Tibial artery (tissue), 4 donors: ENCODE data around the gene NECTIN2.
A peak's percentile ranks its signal among the peaks of the same experiment; 100 is the strongest.

Experiments
- DNase-seq, 2 donors: peaks; one replicate each; pipeline ENCODE4 v3.0.0-alpha.2; 2019
- H3K27ac ChIP-seq, 2 donors: fragments of 200-600 bp; sonication (generic) in 1 of 2; 1 replicate in 1 of 2; 2 replicates in 1 of 2; pipeline ENCODE4 v1.5.1; 2018 to 2019; ENCODE audit warnings: mild to moderate bottlenecking in 1 of 2
- H3K27me3 ChIP-seq, 2 donors: fragments of 200-600 bp; sonication (generic) in 1 of 2; one replicate each; pipeline versions ENCODE4 v1.5.1 to v1.6.0; 2016 to 2019
- H3K36me3 ChIP-seq, 3 donors: fragments of 200-600 bp; sonication (generic) in 2 of 3; one replicate each; pipeline ENCODE4 v1.5.1; 2016 to 2019; ENCODE audit warnings: mild to moderate bottlenecking in 2 of 3
- H3K4me1 ChIP-seq, 4 donors: fragments of 200-600 bp; sonication (generic) in 2 of 4; 1 replicate in 3 of 4; 2 replicates in 1 of 4; pipeline ENCODE4 v1.5.1; 2016 to 2019
- H3K4me3 ChIP-seq, 2 donors: fragments of 200-600 bp; sonication (generic) in 1 of 2; 1 replicate in 1 of 2; 2 replicates in 1 of 2; pipeline ENCODE4 v1.5.1; 2018 to 2019; ENCODE audit warnings: mild to moderate bottlenecking in 2 of 2
- H3K9me3 ChIP-seq, 3 donors: fragments of 200-600 bp; sonication (generic) in 1 of 3; one replicate each; pipeline ENCODE4 v1.5.1; 2016 to 2019
- intact Hi-C: fragments of 100-400 bp; cut with DNase I; formaldehyde crosslinking; loops from one replicate; pipeline ENCODE4 v1.15.0; 2023; ENCODE audit warnings: low total_unique reads
- TF ChIP-seq, protein P1 (sequence below), 2 experiments: fragments of 200-600 bp in 1 of 2; fragments of 450-650 bp in 1 of 2; IDR thresholded peaks; one replicate each; pipeline ENCODE4 v1.5.1; 2017 to 2019; ENCODE audit warnings: antibody characterized with exemption in 2 of 2, mild to moderate bottlenecking in 1 of 2, moderate library complexity in 1 of 2

NECTIN2 gene

DNA sequence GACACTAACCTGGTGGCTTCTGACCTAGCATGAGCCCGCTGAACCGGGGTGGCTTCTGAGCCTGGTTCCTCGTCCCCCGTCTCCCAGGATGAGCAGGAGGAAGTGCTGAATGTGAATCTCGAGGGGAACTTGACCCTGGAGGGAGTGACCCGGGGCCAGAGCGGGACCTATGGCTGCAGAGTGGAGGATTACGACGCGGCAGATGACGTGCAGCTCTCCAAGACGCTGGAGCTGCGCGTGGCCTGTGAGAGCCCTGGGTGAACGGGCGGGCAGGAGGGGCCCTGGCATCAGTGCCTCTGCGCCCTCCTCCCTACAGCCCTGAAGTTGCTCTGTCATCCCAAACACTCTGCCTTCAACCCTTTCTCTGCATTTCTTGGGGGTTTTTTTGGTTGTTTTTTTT, 31.6 kb upstream of the NECTIN2 start:
- intact Hi-C loops = no loop called here
- H3K4me3 ChIP-seq = no peak overlapping the region
- peak overlapping the region in 1 of 2 donors; percentile 16 for H3K27ac ChIP-seq
- TF ChIP-seq, protein P1, sequence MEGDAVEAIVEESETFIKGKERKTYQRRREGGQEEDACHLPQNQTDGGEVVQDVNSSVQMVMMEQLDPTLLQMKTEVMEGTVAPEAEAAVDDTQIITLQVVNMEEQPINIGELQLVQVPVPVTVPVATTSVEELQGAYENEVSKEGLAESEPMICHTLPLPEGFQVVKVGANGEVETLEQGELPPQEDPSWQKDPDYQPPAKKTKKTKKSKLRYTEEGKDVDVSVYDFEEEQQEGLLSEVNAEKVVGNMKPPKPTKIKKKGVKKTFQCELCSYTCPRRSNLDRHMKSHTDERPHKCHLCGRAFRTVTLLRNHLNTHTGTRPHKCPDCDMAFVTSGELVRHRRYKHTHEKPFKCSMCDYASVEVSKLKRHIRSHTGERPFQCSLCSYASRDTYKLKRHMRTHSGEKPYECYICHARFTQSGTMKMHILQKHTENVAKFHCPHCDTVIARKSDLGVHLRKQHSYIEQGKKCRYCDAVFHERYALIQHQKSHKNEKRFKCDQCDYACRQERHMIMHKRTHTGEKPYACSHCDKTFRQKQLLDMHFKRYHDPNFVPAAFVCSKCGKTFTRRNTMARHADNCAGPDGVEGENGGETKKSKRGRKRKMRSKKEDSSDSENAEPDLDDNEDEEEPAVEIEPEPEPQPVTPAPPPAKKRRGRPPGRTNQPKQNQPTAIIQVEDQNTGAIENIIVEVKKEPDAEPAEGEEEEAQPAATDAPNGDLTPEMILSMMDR (IDR thresholded peaks at IDR 0.05) = no peak
- DNase-seq = no peak
- no peaks in the 10 kb centered on the region for H3K27me3 ChIP-seq
- H3K36me3 ChIP-seq = peaks cover 69 to 84% (median 76%) of the 10 kb centered on the region in 3 donors
- H3K4me1 ChIP-seq = peaks cover 0 to 53% (median 41%) of the 10 kb centered on the region in 4 donors
- no peaks in the 10 kb centered on the region for H3K9me3 ChIP-seq

DNA sequence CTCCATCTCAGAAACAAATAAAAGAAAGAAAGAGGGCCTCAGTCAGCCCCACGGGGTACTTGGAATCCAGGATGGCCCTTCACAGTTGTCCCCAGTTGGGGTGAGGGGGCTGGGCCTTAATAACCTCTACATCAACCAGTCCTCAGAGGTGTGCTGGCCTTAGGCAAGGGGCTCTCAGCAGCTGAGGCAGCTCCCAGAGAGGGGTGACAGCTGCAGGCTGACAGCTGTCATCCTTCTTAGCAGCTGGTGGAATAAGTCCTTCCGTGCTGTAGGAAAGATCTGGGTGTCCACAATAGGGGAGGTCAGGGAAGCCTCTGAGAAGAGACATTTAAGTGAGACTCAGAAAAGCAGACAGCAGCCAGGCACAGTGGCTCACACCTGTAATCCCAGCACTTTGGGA, 29.8 kb upstream of the NECTIN2 start:
- Histone ChIP-seq H3K4me1 (peaks cover 0 to 53% (median 41%) of the 10 kb centered on the region in 4 donors), H3K27me3 (no peaks in the 10 kb centered on the region), H3K9me3 (no peaks in the 10 kb centered on the region), H3K27ac (no peak overlapping the region), H3K36me3 (peaks cover 71 to 93% (median 79%) of the 10 kb centered on the region in 3 donors), H3K4me3 (no peak overlapping the region)
- intact Hi-C loops = no loop called here
- TF ChIP-seq, protein P1 (IDR thresholded peaks at IDR 0.05) = no peak
- DNase-seq = no peak

DNA sequence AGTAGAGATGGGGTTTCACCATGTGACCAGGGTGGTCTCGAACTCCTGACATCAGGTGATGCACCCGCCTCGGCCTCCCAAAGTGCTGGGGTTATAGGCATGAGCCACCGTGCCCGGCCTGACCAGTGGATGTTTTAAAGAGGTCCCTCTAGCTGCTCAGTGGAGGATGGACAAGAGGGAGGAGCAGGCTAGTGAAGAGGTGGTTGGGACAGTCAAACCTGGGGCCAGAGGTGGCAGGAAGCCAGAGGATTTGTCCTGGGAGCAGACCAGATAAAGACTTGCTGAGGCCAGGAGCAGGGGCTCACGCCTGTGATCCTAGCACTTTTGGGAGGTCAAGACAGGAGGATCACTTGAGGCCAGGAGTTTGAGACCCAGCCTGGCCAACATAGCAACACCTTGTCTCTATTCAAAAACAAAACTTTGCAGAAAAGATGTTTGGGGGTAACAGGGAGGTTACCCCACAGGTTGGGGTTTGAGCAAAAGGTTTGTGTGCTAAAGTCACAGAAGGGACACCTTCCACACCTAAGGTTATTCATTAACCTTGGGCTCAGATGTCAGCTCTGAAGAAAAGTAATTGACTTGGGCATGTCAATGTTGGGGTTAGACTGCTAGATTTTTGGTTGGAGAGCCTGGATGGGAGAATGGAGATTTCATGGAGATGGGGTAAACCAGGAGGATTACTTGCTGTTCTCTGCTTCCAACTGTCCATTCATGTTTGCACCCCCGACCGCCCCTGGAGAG, 28.2 kb upstream of the NECTIN2 start:
- intact Hi-C loops = no loop called here
- TF ChIP-seq, protein P1 (IDR thresholded peaks at IDR 0.05) = no peak
- no peaks in the 10 kb centered on the region for H3K27me3 ChIP-seq
- peaks cover 0 to 53% (median 35%) of the 10 kb centered on the region in 4 donors for H3K4me1 ChIP-seq
- no peaks in the 10 kb centered on the region for H3K9me3 ChIP-seq
- no peak overlapping the region for H3K4me3 ChIP-seq
- no peak for DNase-seq
- H3K27ac ChIP-seq = peak overlapping the region in 1 of 2 donors; percentile 89
- peaks cover 63 to 78% (median 67%) of the 10 kb centered on the region in 3 donors for H3K36me3 ChIP-seq

DNA sequence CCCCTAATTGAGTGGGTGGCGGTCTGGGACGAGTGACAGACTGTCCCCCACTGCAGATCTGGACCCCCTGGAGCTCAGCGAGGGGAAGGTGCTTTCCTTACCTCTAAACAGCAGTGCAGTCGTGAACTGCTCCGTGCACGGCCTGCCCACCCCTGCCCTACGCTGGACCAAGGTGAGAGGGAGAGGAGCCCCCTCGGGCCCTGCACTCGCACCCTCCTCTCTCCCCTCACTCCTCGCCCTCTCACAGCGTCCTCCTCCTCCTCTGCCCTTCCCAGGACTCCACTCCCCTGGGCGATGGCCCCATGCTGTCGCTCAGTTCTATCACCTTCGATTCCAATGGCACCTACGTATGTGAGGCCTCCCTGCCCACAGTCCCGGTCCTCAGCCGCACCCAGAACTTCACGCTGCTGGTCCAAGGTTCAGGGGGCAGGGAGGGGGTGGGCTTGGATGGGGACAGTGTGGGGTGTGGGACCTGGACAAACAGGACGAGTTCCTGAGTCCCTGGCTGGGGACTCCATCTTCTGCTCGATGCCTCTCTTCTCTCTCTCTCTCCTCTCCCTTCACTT, 27.5 kb upstream of the NECTIN2 start:
- H3K36me3 ChIP-seq = peaks cover 56 to 72% (median 61%) of the 10 kb centered on the region in 3 donors
- H3K27ac ChIP-seq = peak overlapping the region; percentile 82 to 89
- TF ChIP-seq, protein P1 (IDR thresholded peaks at IDR 0.05) = no peak
- H3K4me3 ChIP-seq = no peak overlapping the region
- intact Hi-C loops = no loop called here
- no peaks in the 10 kb centered on the region for H3K27me3 ChIP-seq
- H3K4me1 ChIP-seq = peaks cover 0 to 47% (median 33%) of the 10 kb centered on the region in 4 donors
- H3K9me3 ChIP-seq = no peaks in the 10 kb centered on the region
- DNase-seq = no peak

DNA sequence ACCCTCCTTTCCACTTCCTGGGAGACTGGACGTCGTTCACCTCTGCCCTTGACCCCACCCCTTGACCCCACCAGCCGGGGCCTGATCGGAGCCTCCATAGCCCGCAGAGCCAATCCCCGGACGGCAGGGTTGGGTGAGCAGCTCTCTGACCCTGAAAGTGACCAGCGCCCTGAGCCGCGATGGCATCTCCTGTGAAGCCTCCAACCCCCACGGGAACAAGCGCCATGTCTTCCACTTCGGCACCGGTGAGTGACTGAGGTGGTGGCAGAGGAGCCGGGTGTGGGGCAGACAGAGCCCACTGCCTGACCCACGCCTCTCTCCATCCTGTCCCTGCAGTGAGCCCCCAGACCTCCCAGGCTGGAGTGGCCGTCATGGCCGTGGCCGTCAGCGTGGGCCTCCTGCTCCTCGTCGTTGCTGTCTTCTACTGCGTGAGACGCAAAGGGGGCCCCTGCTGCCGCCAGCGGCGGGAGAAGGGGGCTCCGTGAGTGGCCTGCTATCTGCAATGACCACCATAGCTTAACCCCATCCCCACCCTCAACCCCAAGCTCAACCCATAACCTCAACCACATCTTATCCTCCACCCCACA, 26.8 kb upstream of the NECTIN2 start:
- intact Hi-C loops = no loop called here
- H3K9me3 ChIP-seq = no peaks in the 10 kb centered on the region
- H3K36me3 ChIP-seq = peaks cover 48 to 64% (median 53%) of the 10 kb centered on the region in 3 donors
- peak overlapping the region; percentile 82 to 89 for H3K27ac ChIP-seq
- TF ChIP-seq, protein P1 (IDR thresholded peaks at IDR 0.05) = no peak
- no peak overlapping the region for H3K4me3 ChIP-seq
- H3K27me3 ChIP-seq = no peaks in the 10 kb centered on the region
- DNase-seq = no peak
- peaks cover 0 to 47% (median 33%) of the 10 kb centered on the region in 4 donors for H3K4me1 ChIP-seq
